Measurements from ENCODE around the gene SEL1L3.

DNA sequence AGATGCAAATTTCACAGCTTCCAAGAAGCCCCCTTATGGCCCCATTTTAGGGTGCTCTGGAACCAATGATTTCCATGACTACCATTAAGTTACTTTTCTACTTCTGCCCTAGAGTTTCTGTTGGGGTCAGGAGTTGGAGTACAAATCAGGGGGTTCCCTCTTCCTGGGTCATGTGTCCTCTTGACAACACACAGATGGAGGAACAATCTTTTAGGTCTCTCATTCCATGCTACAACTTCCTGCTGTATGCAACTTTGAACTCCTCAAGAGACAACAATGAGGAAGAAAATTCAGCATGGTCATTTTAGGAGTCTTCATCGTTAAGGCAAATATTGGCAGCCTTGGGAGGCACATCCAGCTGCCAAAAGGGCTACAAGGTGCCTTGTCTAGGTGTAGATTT lies 79.7 kb downstream of the SEL1L3 start:
- TF ChIP-seq, protein P1, sequence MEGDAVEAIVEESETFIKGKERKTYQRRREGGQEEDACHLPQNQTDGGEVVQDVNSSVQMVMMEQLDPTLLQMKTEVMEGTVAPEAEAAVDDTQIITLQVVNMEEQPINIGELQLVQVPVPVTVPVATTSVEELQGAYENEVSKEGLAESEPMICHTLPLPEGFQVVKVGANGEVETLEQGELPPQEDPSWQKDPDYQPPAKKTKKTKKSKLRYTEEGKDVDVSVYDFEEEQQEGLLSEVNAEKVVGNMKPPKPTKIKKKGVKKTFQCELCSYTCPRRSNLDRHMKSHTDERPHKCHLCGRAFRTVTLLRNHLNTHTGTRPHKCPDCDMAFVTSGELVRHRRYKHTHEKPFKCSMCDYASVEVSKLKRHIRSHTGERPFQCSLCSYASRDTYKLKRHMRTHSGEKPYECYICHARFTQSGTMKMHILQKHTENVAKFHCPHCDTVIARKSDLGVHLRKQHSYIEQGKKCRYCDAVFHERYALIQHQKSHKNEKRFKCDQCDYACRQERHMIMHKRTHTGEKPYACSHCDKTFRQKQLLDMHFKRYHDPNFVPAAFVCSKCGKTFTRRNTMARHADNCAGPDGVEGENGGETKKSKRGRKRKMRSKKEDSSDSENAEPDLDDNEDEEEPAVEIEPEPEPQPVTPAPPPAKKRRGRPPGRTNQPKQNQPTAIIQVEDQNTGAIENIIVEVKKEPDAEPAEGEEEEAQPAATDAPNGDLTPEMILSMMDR (conservative IDR thresholded peaks at IDR 0.05 in 1 of 2, IDR thresholded peaks at IDR 0.05 in 1 of 2; ENCODE audit: low read depth in 1 of 2, low read length in 2 of 2), result no peak
- TF ChIP-seq EZH2 (IDR thresholded peaks at IDR 0.05; ENCODE audit: low read length, missing control alignments), result no peak
